Measurements from ENCODE around the gene LRRC27. TPM values are rescaled to one million over a fixed set of nuclear protein-coding genes. Genes with fewer than 3 reads are reported as not detected.

LRRC27 gene
- total RNA-seq, 1 experiment from 2014 or later, result 4.1 TPM

DNA sequence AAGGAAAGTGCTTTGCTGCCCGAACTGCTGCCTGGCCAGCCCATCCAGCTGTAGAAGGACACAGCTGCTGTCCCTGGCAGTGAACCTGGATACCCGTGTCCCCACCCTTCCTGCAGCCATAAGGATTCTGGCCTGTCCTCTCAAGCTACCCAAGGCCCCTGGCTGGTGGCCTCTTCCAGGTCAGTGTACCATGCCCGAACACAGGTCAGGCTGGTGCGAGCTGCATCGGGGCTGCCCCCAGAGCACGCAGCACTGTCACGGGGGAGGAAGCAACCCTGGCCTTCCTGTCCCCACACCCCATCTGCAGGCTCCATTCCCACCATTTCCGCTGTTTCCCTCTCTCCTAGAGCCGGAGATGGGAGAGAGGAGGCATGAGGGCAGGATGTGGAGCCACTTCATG is 34.5 kb downstream of the LRRC27 start:
- ChIA-PET CTCF (no interaction called here), POLR2A (no interaction called here), RAD21 (ENCODE audit: low non-redundant PET in 1 of 2, low total read pairs in 2 of 2, uncharacterized antibody in 2 of 2, unreplicated experiment in 2 of 2) (no interaction called here)
- Histone ChIP-seq H3K27me3 (ENCODE audit: insufficient read depth, low read length) (no peaks in the 10 kb centered on the region), H2AFZ (ENCODE audit: low read depth, low read length, poor library complexity, severe bottlenecking) (no peak overlapping the region), H3K4me3 (replicated peaks in 1 of 2; ENCODE audit: low read depth in 1 of 2, low read length in 2 of 2) (no peak overlapping the region), H3K79me2 (ENCODE audit: insufficient read depth, low read length) (no peaks in the 10 kb centered on the region), H4K20me1 (ENCODE audit: insufficient read depth) (no peaks in the 10 kb centered on the region), H3K27ac (ENCODE audit: low read depth, low read length) (no peak overlapping the region), H3K36me3 (ENCODE audit: control insufficient read depth in 1 of 2, insufficient read depth in 2 of 2, low read length in 2 of 2) (no peaks in the 10 kb centered on the region), H3K9me2 (ENCODE audit: insufficient read depth) (no peaks in the 10 kb centered on the region), H3K9me3 (ENCODE audit: control insufficient read depth in 1 of 2, insufficient read depth in 1 of 2, low read depth in 1 of 2, low read length in 2 of 2) (no peaks in the 10 kb centered on the region), H3K4me2 (ENCODE audit: low read length) (no peak overlapping the region), H3K9ac (ENCODE audit: low read length) (no peak overlapping the region), H3K4me1 (ENCODE audit: control insufficient read depth in 1 of 2, insufficient read depth in 2 of 2, low read length in 2 of 2) (peaks cover 3% of the 10 kb centered on the region in 2 experiments; a peak in 3 of 4 replicates)
- TF ChIP-seq RAD21 (IDR thresholded peaks at IDR 0.05; ENCODE audit: low read depth) (no peak), EGR1 (IDR thresholded peaks at IDR 0.05; ENCODE audit: low read depth) (no peak), POLR2AphosphoS5 (IDR thresholded peaks at IDR 0.05; ENCODE audit: low read depth, low read length) (no peak), FOSL1 (IDR thresholded peaks at IDR 0.05; ENCODE audit: low read depth) (no peak), SRF (IDR thresholded peaks at IDR 0.05; ENCODE audit: low read depth) (no peak), EZH2phosphoT487 (IDR thresholded peaks at IDR 0.05; ENCODE audit: borderline replicate concordance) (no peak), TCF7L2 (IDR thresholded peaks at IDR 0.05; ENCODE audit: borderline replicate concordance, extremely low read depth, insufficient read depth, insufficient read length) (no peak)
- TF ChIP-seq, protein P1, sequence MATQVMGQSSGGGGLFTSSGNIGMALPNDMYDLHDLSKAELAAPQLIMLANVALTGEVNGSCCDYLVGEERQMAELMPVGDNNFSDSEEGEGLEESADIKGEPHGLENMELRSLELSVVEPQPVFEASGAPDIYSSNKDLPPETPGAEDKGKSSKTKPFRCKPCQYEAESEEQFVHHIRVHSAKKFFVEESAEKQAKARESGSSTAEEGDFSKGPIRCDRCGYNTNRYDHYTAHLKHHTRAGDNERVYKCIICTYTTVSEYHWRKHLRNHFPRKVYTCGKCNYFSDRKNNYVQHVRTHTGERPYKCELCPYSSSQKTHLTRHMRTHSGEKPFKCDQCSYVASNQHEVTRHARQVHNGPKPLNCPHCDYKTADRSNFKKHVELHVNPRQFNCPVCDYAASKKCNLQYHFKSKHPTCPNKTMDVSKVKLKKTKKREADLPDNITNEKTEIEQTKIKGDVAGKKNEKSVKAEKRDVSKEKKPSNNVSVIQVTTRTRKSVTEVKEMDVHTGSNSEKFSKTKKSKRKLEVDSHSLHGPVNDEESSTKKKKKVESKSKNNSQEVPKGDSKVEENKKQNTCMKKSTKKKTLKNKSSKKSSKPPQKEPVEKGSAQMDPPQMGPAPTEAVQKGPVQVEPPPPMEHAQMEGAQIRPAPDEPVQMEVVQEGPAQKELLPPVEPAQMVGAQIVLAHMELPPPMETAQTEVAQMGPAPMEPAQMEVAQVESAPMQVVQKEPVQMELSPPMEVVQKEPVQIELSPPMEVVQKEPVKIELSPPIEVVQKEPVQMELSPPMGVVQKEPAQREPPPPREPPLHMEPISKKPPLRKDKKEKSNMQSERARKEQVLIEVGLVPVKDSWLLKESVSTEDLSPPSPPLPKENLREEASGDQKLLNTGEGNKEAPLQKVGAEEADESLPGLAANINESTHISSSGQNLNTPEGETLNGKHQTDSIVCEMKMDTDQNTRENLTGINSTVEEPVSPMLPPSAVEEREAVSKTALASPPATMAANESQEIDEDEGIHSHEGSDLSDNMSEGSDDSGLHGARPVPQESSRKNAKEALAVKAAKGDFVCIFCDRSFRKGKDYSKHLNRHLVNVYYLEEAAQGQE (IDR thresholded peaks at IDR 0.05; ENCODE audit: low read depth), result no peak
- TF ChIP-seq, protein P2, sequence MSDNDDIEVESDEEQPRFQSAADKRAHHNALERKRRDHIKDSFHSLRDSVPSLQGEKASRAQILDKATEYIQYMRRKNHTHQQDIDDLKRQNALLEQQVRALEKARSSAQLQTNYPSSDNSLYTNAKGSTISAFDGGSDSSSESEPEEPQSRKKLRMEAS (IDR thresholded peaks at IDR 0.05), result no peak
- ATAC-seq (no peak), DNase-seq (ENCODE audit: low read depth, low spot score) (no peak)
- BruUV-seq (replicated peaks), result no TSS peak
- intact Hi-C loops (cut with micrococcal nuclease), result no loop called here
